ENCODE data around the gene SYS1.

DNA sequence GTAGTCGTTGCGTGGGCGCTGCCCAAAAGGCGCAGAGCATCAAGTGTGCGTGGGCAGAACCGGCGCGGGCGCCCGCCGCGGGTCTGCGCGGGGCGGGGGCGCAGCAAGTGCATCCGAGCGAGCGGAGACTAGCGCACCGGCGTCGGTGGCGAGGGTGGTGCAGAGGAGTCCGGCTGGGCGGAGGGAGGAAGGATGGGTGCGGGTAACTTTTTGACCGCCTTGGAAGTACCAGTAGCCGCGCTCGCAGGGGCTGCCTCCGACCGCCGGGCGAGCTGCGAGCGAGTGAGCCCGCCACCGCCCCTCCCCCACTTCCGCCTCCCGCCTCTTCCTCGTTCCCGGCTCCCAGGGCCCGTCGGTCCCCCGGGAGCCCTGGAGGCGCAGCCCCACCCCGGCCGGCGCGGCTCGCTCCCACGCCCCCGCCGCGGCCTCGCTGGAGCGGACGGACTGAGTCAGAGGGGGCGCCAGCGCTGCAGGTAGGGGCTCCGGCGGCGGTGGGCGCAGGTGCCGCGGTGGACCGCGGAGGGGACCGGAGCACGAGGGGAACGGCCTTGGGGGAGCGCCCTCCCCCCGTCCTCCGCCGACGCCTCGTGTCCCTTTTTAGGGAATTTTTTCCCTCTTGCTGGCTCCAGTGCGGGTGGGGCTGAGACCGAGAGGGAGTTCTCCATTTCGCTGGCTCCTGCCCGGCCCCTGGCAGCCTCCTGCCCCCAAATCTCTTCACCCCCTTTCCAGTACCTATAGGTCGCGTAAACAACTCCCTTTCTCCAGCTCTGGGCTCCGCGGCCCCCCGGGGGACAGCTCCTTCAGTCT lies 43.5 kb downstream of the SYS1 start:
- TF ChIP-seq, protein P1, sequence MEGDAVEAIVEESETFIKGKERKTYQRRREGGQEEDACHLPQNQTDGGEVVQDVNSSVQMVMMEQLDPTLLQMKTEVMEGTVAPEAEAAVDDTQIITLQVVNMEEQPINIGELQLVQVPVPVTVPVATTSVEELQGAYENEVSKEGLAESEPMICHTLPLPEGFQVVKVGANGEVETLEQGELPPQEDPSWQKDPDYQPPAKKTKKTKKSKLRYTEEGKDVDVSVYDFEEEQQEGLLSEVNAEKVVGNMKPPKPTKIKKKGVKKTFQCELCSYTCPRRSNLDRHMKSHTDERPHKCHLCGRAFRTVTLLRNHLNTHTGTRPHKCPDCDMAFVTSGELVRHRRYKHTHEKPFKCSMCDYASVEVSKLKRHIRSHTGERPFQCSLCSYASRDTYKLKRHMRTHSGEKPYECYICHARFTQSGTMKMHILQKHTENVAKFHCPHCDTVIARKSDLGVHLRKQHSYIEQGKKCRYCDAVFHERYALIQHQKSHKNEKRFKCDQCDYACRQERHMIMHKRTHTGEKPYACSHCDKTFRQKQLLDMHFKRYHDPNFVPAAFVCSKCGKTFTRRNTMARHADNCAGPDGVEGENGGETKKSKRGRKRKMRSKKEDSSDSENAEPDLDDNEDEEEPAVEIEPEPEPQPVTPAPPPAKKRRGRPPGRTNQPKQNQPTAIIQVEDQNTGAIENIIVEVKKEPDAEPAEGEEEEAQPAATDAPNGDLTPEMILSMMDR (IDR thresholded peaks at IDR 0.05; ENCODE audit: insufficient read depth, low read depth, low read length): no peak
- TF ChIP-seq EZH2 (IDR thresholded peaks at IDR 0.05; ENCODE audit: insufficient read depth, low read length): peak; percentile 37
